Endothelial cell of umbilical vein (primary cell): Measurements from ENCODE around the gene RASA2.

ENCODE experiments used
- EZH2 ChIP-seq: IDR thresholded peaks from 2 replicates; pipeline ENCODE4 v1.6.1; 2012; ENCODE audit warnings: borderline replicate concordance, low read depth, mild to moderate bottlenecking, moderate library complexity, low read length, inconsistent platforms; ENCODE audit not compliant: severe bottlenecking
- POLR2A ChIP-seq: IDR thresholded peaks from 2 replicates; pipeline ENCODE4 v1.6.1; 2012; ENCODE audit warnings: low read depth, mild to moderate bottlenecking, control low read depth, low read length
- POLR2AphosphoS5 ChIP-seq: IDR thresholded peaks from 2 replicates; pipeline ENCODE4 v1.6.1; 2012; ENCODE audit warnings: low read depth, mild to moderate bottlenecking, control low read depth, low read length, moderate library complexity; ENCODE audit not compliant: insufficient read depth
- TF ChIP-seq, protein P1 (sequence below), 2 donors: IDR thresholded peaks; 1 replicate in 1 of 2; 2 replicates in 1 of 2; pipeline ENCODE4 v1.5.1; 2011; ENCODE audit warnings: low read length in 2 of 2, mild to moderate bottlenecking in 2 of 2, moderate library complexity in 2 of 2, control low read depth in 1 of 2, inconsistent platforms in 1 of 2, low read depth in 1 of 2; ENCODE audit not compliant: insufficient read depth in 1 of 2; ENCODE audit errors: extremely low read depth in 1 of 2

DNA sequence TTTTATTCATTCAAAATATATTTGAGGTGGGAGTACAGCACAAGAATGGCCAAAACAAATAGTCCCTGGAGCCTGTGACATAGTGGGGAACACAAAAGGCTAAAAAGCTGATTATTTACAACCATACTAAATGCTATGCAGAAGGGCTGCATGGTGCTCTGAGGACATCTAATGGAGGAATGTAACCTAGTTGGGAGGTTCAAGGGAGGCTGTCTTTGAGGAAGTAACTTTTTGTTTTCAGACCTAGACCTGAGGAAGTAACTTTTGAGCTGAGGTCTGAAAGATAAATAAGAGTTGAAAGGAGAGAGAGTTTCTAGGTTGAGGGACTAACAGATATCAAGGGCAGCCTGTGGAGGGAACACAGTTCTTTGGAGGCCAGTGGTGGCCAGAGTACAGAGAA lies 34.8 kb upstream of the RASA2 start:
- peak; percentile 13 for TF ChIP-seq POLR2AphosphoS5
- TF ChIP-seq, protein P1, sequence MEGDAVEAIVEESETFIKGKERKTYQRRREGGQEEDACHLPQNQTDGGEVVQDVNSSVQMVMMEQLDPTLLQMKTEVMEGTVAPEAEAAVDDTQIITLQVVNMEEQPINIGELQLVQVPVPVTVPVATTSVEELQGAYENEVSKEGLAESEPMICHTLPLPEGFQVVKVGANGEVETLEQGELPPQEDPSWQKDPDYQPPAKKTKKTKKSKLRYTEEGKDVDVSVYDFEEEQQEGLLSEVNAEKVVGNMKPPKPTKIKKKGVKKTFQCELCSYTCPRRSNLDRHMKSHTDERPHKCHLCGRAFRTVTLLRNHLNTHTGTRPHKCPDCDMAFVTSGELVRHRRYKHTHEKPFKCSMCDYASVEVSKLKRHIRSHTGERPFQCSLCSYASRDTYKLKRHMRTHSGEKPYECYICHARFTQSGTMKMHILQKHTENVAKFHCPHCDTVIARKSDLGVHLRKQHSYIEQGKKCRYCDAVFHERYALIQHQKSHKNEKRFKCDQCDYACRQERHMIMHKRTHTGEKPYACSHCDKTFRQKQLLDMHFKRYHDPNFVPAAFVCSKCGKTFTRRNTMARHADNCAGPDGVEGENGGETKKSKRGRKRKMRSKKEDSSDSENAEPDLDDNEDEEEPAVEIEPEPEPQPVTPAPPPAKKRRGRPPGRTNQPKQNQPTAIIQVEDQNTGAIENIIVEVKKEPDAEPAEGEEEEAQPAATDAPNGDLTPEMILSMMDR (IDR thresholded peaks at IDR 0.05; ENCODE audit: extremely low read depth in 1 of 2, insufficient read depth in 1 of 2, low read depth in 1 of 2, low read length in 2 of 2) = peak; percentile 59 to 62
- no peak for TF ChIP-seq EZH2
- no peak for TF ChIP-seq POLR2A
